Activated T-helper 1 cell treated with anti-CD3 and anti-CD28 coated beads, Interleukin-2, amount 50 U/mL, for 16 hours (primary cell): ENCODE data around the gene FSTL1.

ENCODE experiments used
- DNase-seq, 2 donors: peaks; one replicate each; pipeline ENCODE4 v3.0.0-alpha.2; 2020; ENCODE audit warnings: low read depth in 1 of 2, low spot score in 1 of 2

FSTL1 gene

GRCh38 chr3:120469440-120469839 lies 18.6 kb upstream of the FSTL1 start:
- DNase-seq = no peak

- no peak for DNase-seq
These were observed 18.0 kb upstream of the FSTL1 start for GRCh38 chr3:120468635-120469295.

GRCh38 chr3:120462409-120462959 lies 11.7 kb upstream of the FSTL1 start:
- no peak for DNase-seq

GRCh38 chr3:120461416-120461815 lies 10.6 kb upstream of the FSTL1 start:
- DNase-seq = no peak

GRCh38 chr3:120460862-120461261 lies 10.1 kb upstream of the FSTL1 start:
- no peak for DNase-seq

GRCh38 chr3:120460181-120460790 lies 9.5 kb upstream of the FSTL1 start:
- DNase-seq = no peak

- no peak for DNase-seq
These were observed 8.4 kb upstream of the FSTL1 start for GRCh38 chr3:120459196-120459595.

- no peak for DNase-seq
These were observed 7.0 kb upstream of the FSTL1 start for GRCh38 chr3:120457827-120458226.

GRCh38 chr3:120454076-120454689 lies 3.4 kb upstream of the FSTL1 start:
- DNase-seq = no peak

- DNase-seq = no peak
These were observed 2.0 kb upstream of the FSTL1 start for GRCh38 chr3:120452816-120453215.

- no peak for DNase-seq
These were observed 1.0 kb upstream of the FSTL1 start for GRCh38 chr3:120451806-120452205.

- no peak for DNase-seq
These were observed 525 bp upstream of the FSTL1 start for GRCh38 chr3:120451272-120451761.

GRCh38 chr3:120449701-120450599 lies 842 bp downstream of the FSTL1 start:
- no peak for DNase-seq

- no peak for DNase-seq
These were observed 1.5 kb downstream of the FSTL1 start for GRCh38 chr3:120449251-120449650.

GRCh38 chr3:120448756-120449155 lies 2.0 kb downstream of the FSTL1 start:
- DNase-seq = no peak

- DNase-seq = no peak
These were observed 3.7 kb downstream of the FSTL1 start for GRCh38 chr3:120446891-120447668.

GRCh38 chr3:120445654-120446053 lies 5.1 kb downstream of the FSTL1 start:
- no peak for DNase-seq

GRCh38 chr3:120443626-120444123 lies 7.1 kb downstream of the FSTL1 start:
- DNase-seq = no peak

GRCh38 chr3:120442975-120443517 lies 7.7 kb downstream of the FSTL1 start:
- DNase-seq = no peak

GRCh38 chr3:120441776-120442175 lies 9.0 kb downstream of the FSTL1 start:
- DNase-seq = no peak
